Upper lobe of right lung (tissue), 1 donor: ENCODE data around the gene ZNF586. TPM values are rescaled to one million over a fixed set of nuclear protein-coding genes. Genes with fewer than 3 reads are reported as not detected.

Experiments
- ATAC-seq: fragments of 200-7000 bp; cut with Tn5 transposase; one replicate; pipeline ENCODE4 v1.9.1; 2020; ENCODE audit warnings: mild to moderate bottlenecking, moderate library complexity
- DNase-seq: peaks from one replicate; pipeline ENCODE4 v3.0.0-alpha.2; 2020
- H3K27ac ChIP-seq: fragments of 200-600 bp; one replicate; pipeline ENCODE4 v1.8.0; 2022
- H3K27me3 ChIP-seq: fragments of 200-600 bp; one replicate; pipeline ENCODE4 v1.8.0; 2022; ENCODE audit warnings: mild to moderate bottlenecking
- H3K36me3 ChIP-seq: fragments of 200-600 bp; one replicate; pipeline ENCODE4 v1.8.0; 2022
- H3K4me1 ChIP-seq: fragments of 200-600 bp; one replicate; pipeline ENCODE4 v1.8.0; 2022
- H3K4me3 ChIP-seq: fragments of 200-600 bp; one replicate; pipeline ENCODE4 v1.8.0; 2022; ENCODE audit warnings: mild to moderate bottlenecking
- H3K9me3 ChIP-seq: fragments of 200-600 bp; one replicate; pipeline ENCODE4 v1.8.0; 2022
- intact Hi-C: fragments of 100-400 bp; cut with DNase I; formaldehyde crosslinking; loops from one replicate; pipeline ENCODE4 v1.11.0; 2022
- total RNA-seq: library from RNA; stranded (reverse); fragmentation: NEBNext Ultra II Directional; extraction: Animal tissue kit (Norgen Biotek cat#: 25700); gene quantifications from one replicate; pipeline ENCODE4 v1.2.1, GENCODE V29; 2021
- TF ChIP-seq, protein P1 (sequence below): fragments of 200-600 bp; IDR thresholded peaks from one replicate; pipeline ENCODE4 v1.8.0; 2022; ENCODE audit warnings: antibody characterized with exemption
- donor health status: DM: no; HTN: yes; CAD: no; lungs with severe emphysema.

The ZNF586 gene
- total RNA-seq, 1 donor from 2014 or later: 18.5 TPM

DNA sequence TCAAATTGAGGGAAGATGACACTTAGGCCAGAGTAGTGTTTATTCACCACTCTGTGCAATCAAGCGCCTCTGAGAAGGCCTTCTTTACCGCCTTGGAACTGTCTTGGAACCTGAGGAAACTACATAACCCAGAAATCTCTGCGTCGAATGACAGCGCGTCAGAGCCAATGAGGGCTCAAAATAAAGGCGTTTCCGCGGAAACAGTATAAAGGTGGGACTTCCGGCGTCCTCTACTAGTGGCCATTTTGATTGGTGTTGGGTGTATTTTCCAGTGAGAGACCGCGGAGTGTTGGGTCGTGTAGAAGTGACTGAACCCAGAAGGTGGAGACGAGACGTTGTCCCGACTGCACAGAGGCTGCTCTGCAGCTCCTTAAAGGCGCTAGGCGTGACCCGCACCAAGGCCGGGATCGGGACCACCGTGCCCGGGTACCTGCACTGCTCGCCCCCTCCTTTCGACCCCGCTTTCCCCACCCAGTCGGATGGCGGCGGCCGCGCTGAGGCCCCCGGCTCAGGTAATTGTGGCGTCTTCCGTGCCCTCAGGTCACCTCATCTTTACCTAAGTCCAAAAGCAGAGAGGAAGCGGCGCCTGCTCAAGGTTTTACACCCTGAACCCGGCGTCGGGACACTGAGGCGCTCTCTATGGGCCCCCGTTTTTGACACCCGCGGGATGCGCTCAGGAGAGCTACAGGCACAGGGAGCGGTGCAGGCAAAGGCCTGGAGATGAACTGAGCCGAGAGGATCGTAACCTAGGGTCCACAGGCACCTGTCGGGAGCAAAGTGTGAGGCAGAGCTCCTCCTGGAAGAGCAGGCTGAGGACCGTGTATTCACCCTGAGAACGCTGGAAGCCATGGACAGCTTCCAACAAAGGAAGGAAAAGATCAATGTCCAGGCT lies 22.6 kb upstream of the ZNF586 start, which contains the start of gene ZNF776:
Gene ZNF776, plus strand, starts transcription at position 236 of the 892 bp plus-strand sequence. Its CDS starts 244 bp downstream, at position 480.
- ATAC-seq (peak; percentile 99), DNase-seq (peak; percentile 80)
- TF ChIP-seq, protein P1, sequence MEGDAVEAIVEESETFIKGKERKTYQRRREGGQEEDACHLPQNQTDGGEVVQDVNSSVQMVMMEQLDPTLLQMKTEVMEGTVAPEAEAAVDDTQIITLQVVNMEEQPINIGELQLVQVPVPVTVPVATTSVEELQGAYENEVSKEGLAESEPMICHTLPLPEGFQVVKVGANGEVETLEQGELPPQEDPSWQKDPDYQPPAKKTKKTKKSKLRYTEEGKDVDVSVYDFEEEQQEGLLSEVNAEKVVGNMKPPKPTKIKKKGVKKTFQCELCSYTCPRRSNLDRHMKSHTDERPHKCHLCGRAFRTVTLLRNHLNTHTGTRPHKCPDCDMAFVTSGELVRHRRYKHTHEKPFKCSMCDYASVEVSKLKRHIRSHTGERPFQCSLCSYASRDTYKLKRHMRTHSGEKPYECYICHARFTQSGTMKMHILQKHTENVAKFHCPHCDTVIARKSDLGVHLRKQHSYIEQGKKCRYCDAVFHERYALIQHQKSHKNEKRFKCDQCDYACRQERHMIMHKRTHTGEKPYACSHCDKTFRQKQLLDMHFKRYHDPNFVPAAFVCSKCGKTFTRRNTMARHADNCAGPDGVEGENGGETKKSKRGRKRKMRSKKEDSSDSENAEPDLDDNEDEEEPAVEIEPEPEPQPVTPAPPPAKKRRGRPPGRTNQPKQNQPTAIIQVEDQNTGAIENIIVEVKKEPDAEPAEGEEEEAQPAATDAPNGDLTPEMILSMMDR: no peak
- H3K27ac ChIP-seq: peak within 1 kb of the TSS; percentile 92
- intact Hi-C loops: no loop called here
- H3K9me3 ChIP-seq: peaks cover 9% of the 10 kb centered on the region
- H3K4me1 ChIP-seq: peaks cover 14% of the 10 kb centered on the region
- peaks cover 19% of the 10 kb centered on the region for H3K36me3 ChIP-seq
- no peaks in the 10 kb centered on the region for H3K27me3 ChIP-seq
- H3K4me3 ChIP-seq: peak within 1 kb of the TSS; percentile 91

DNA sequence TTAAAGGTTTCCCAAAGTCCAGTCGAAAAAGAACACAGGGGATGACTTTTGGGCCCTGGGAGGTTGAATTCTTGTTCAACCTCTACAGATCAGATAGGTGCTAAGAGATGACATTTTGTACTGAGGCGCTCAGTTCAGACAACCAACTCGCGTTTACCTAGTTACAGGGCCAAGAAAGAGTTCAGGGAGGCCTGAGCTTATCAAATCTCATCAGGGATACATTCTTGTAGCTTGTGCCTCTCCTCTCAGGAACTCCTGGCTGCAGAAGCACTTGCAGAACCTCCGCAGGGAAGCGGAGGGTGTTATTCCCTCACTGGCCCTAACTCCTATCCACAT lies 22.0 kb upstream of the ZNF586 start:
- ATAC-seq (no peak), DNase-seq (no peak)
- Histone ChIP-seq H3K27me3 (no peaks in the 10 kb centered on the region), H3K36me3 (peaks cover 25% of the 10 kb centered on the region), H3K4me1 (peaks cover 14% of the 10 kb centered on the region), H3K27ac (peak overlapping the region; percentile 92), H3K4me3 (peak overlapping the region; percentile 91), H3K9me3 (peaks cover 15% of the 10 kb centered on the region)
- TF ChIP-seq, protein P1: no peak
- intact Hi-C loops: no loop called here

DNA sequence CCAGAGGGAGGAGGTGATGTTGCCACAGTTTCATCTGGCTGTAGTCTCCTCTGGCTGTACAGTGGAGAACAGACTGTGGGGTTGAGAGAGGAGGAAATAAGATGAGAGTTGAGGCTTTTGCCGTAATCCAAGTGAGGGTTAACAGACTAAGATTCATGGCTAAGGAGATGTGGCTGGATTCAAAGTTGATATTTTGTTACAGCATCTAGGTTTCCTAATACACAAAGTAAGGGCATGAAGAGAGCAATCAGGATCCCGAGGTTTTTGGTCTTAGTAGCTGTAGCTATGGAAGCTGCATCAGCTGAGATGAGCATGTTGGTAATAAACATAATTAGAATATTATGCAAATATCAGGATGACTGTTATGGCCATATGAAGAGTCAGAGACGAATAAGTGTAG lies 21.4 kb upstream of the ZNF586 start:
- intact Hi-C loops: no loop called here
- Histone ChIP-seq H3K9me3 (peaks cover 20% of the 10 kb centered on the region), H3K36me3 (peaks cover 31% of the 10 kb centered on the region)

DNA sequence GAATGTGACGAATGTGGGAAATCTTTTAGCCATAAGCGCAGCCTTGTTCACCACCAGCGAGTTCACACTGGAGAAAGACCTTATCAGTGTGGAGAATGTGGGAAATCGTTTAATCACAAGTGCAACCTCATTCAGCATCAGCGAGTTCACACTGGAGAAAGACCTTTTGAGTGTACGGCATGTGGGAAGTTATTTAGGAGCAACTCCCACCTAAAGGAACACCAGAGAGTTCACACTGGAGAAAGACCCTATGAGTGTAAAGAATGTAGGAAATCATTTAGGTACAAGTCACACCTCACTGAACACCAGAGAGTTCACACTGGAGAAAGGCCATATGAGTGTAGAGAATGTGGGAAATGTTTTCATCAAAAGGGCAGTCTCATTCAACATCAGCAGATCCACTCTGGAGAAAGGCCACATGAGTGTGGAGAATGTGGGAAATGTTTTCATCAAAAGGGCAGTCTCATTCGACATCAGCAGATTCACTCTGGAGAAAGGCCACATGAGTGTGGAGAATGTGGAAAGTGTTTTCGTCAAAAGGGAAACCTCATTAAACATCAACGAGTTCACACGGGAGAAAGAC lies 15.3 kb upstream of the ZNF586 start:
- peaks cover 47% of the 10 kb centered on the region for H3K9me3 ChIP-seq
- H3K27ac ChIP-seq: no peak overlapping the region
- TF ChIP-seq, protein P1: no peak
- no peaks in the 10 kb centered on the region for H3K4me1 ChIP-seq
- H3K4me3 ChIP-seq: no peak overlapping the region
- H3K36me3 ChIP-seq: peaks cover 59% of the 10 kb centered on the region
- ATAC-seq (no peak), DNase-seq (no peak)
- H3K27me3 ChIP-seq: no peaks in the 10 kb centered on the region
- intact Hi-C loops: no loop called here

More for the DNA sequence above, 21.4 kb upstream of the ZNF586 start:
- Histone ChIP-seq H3K4me3 (peak overlapping the region; percentile 91), H3K4me1 (peaks cover 14% of the 10 kb centered on the region), H3K27me3 (no peaks in the 10 kb centered on the region), H3K27ac (no peak overlapping the region)
- DNase-seq: no peak
- TF ChIP-seq, protein P1: no peak
- ATAC-seq: no peak

DNA sequence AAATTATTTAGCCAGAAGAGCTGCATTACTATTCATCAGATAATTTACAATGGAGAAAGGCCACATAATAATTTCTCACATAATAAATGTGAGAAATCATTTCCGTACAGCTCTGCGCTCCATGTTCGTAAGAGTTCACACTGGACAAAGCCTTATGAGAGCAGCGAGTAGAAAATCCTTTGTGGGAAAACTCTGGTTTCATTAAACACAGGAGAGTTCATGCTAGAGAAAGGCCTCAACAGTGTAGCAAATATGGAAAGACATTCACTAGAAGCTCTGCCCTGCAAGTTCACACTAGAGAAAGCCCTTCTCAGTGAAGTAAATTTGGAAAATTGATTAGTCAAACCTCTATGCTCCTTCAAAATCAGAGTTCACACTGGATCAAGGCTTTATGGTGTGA lies 14.4 kb upstream of the ZNF586 start:
- H3K9me3 ChIP-seq: peaks cover 40% of the 10 kb centered on the region

More for the DNA sequence above, 14.4 kb upstream of the ZNF586 start:
- no peaks in the 10 kb centered on the region for H3K27me3 ChIP-seq
- TF ChIP-seq, protein P1: no peak
- H3K27ac ChIP-seq: no peak overlapping the region
- DNase-seq: no peak
- ATAC-seq: no peak
- no peak overlapping the region for H3K4me3 ChIP-seq
- peaks cover 58% of the 10 kb centered on the region for H3K36me3 ChIP-seq
- intact Hi-C loops: no loop called here
- no peaks in the 10 kb centered on the region for H3K4me1 ChIP-seq
